ENCODE data around the gene C3orf33.
"Not testable (repeated sequence)": the region's sequence is repeated elsewhere in the genome, so short reads cannot be mapped to it uniquely, and the experiment has no call there.

The C3orf33 gene, protein sequence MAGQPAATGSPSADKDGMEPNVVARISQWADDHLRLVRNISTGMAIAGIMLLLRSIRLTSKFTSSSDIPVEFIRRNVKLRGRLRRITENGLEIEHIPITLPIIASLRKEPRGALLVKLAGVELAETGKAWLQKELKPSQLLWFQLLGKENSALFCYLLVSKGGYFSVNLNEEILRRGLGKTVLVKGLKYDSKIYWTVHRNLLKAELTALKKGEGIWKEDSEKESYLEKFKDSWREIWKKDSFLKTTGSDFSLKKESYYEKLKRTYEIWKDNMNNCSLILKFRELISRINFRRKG

DNA sequence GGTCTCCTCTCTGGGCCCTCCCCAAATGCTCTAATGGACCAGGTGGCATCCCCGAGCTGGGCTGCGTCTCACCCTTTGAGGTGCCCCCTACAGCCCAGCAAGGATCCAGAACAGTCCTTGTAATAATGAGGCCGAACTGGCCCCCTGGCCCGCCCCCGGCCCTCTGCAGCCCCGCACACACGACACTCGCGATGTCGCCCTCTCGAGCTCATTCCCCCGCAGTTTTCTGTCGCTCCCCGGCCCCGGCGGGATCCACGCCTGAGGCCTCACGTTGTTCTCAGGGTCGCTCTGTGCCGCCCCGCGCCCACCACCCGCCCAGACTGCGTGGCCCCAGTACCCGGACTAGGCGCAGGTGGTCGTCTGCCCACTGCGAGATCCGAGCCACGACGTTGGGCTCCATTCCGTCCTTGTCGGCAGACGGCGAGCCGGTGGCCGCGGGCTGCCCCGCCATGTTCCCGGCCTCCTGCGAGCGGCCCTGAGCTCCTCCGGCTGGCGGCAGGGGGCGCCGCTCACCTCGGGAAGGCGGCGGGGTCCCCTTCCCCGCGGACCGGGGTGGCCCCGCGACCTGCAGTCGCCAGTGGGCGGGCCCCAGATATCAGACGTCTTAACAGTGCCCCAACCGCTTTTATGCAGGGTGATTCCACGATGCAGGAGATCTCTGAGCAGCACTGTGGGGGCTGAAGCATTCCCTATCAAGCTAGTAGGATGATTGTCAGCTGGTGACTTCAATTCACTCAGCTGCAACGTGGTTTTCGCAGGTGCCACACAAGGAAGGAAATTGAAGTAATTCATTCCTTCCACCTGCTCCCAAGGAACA is at the start of gene C3orf33:
TSS of gene C3orf33 (minus strand) at position 477 of the 817 bp plus-strand sequence. CDS start at position 451, 26 bp downstream.
- Histone ChIP-seq H3K9me3 (no peaks in the 10 kb centered on the region), H3K4me3 (peak within 1 kb of the TSS; percentile 85 to 93), H3K36me3 (peaks cover 0 to 9% (median 5%) of the 10 kb centered on the region in 3 donors), H3K4me1 (peaks cover 0 to 11% (median 3%) of the 10 kb centered on the region in 4 donors), H3K27ac (peak within 1 kb of the TSS; percentile 93 to 95), H3K27me3 (no peaks in the 10 kb centered on the region)
- intact Hi-C loops (cut with DNase I; ENCODE audit: low total_unique reads) = loop anchor here (5.0 kb wide), 1 partner anchor 66 kb away; the partner anchor contains the start of gene GMPS
- TF ChIP-seq, protein P1, sequence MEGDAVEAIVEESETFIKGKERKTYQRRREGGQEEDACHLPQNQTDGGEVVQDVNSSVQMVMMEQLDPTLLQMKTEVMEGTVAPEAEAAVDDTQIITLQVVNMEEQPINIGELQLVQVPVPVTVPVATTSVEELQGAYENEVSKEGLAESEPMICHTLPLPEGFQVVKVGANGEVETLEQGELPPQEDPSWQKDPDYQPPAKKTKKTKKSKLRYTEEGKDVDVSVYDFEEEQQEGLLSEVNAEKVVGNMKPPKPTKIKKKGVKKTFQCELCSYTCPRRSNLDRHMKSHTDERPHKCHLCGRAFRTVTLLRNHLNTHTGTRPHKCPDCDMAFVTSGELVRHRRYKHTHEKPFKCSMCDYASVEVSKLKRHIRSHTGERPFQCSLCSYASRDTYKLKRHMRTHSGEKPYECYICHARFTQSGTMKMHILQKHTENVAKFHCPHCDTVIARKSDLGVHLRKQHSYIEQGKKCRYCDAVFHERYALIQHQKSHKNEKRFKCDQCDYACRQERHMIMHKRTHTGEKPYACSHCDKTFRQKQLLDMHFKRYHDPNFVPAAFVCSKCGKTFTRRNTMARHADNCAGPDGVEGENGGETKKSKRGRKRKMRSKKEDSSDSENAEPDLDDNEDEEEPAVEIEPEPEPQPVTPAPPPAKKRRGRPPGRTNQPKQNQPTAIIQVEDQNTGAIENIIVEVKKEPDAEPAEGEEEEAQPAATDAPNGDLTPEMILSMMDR (IDR thresholded peaks at IDR 0.05) = peak; percentile 74 to 78
- peak; percentile 50 to 80 for DNase-seq

DNA sequence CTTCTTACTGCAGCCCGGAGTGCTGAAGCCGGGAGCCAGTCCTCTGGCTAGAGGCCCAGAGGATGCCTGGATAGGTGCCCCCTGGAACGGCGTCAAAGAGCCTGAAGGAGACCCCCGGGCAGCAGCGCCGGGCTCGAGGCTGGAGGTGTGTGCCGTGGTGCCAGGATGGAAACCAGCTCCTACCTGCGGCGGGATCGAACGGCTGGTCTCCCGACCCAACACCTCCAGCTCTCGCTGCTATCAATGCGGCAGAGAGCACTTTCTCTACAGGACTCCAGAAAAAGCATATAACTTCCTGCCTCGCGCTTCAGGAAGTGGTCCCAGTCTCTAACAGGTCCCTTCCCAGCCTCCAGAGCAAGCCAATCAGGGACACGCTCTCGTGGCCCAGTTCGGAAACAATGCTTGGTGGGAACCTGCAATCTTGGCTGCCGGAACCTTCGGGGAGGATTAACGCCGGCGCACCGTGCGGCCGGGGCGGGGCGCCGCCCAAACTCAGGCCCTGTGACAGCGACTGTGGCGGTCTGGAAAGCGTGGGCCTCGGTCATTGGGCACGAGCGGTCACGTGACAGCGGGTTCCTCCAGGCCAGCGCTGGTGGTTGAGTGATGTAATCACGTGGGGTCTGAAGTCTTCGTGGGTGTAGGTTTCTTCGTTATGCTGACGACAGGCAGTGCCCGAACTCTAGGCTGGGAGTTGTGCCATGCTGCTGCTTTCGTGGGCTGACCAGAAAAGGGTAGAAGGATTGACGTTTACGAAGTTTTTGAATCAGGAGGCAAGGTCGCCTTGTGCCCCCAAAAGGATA is 48.3 kb upstream of the C3orf33 start, which contains the start of gene SLC33A1:
TSS of gene SLC33A1 (minus strand) at position 287 of the 800 bp plus-strand sequence. CDS start 430 bp downstream, outside the sequence.
- peaks cover 0 to 46% (median 38%) of the 10 kb centered on the region in 4 donors for H3K4me1 ChIP-seq
- DNase-seq = peak; percentile 99 to 100
- H3K4me3 ChIP-seq = peak within 1 kb of the TSS; percentile 90 to 99
- H3K27me3 ChIP-seq = no peaks in the 10 kb centered on the region
- H3K27ac ChIP-seq = peak within 1 kb of the TSS; percentile 93 to 95
- H3K36me3 ChIP-seq = no peaks in the 10 kb centered on the region
- intact Hi-C loops (cut with DNase I; ENCODE audit: low total_unique reads) = no loop called here
- TF ChIP-seq, protein P1 (IDR thresholded peaks at IDR 0.05) = peak in 1 of 2 experiments; percentile 5
- no peaks in the 10 kb centered on the region for H3K9me3 ChIP-seq

DNA sequence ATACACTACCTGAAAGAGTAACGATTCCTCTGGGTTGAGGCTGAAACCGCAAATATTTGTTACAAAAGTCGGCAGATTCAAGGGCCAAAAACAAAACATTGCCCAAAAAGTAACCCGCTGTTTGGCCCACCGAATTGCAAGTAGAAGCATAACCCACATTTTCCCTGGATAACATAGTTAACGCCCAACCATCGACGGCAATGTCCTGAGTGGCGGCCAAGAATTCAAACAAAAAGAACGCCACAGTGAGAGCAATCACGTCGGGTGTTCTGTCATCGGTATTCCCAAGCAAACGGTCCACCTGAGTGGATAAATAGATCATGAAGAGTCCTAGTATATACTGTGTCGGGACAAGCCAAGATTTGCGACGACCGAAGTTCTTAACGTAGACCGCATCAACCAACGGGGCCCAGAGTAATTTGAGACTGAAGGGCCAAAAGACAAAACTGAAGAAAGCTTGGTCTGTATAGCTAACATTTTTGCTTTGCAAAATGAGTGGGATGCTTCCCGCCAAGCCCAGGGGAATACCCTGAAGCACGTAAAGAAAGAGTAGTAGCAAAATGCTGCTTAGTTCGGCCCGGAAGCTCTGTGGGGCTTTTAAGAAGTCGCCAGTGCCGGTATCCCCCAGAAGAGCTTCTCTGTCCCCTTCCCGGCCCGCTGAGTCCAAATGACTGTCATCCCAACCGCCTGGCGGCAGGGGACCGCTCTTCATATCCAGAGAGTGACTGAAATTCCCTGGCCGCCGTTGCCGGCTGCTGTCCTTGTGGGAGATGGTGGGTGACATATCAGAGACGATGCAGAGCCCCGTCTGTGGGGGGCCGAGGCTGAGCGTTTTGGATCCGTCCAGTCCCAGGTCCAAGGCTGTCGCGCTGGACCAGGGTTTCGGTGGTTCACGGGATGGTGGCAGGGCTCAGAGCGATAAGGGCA is 47.4 kb upstream of the C3orf33 start:
- peak overlapping the region; percentile 93 to 95 for H3K27ac ChIP-seq
- intact Hi-C loops (cut with DNase I; ENCODE audit: low total_unique reads) = no loop called here
- peaks cover 0 to 5% (median 0%) of the 10 kb centered on the region in 3 donors for H3K36me3 ChIP-seq
- H3K4me3 ChIP-seq = peak overlapping the region; percentile 90 to 99
- H3K9me3 ChIP-seq = no peaks in the 10 kb centered on the region
- no peaks in the 10 kb centered on the region for H3K27me3 ChIP-seq
- peak in 1 of 2 donors; percentile 37 for DNase-seq
- peaks cover 0 to 51% (median 43%) of the 10 kb centered on the region in 4 donors for H3K4me1 ChIP-seq
- TF ChIP-seq, protein P1 (IDR thresholded peaks at IDR 0.05) = no peak

DNA sequence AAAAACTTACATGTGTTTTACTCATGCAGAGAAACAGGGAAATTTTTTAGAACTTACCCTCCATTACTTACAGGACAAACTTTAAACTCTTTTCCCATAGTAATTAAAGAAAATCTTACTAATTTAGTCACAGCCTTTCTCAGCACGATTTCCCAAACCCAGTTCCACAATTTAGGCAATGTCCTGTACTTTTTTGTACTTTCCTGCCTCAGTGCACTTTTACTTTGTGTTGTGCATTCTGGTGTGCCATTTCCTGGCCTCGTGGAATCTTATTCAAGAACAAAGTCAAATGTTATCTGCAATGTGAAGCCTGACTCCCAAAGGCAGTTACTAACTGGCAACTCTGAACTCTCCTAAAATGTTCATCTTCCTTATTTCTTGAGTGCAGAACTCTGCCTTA is 46.3 kb upstream of the C3orf33 start:
- Histone ChIP-seq H3K27ac (peak overlapping the region in 1 of 2 donors; percentile 93), H3K27me3 (no peaks in the 10 kb centered on the region), H3K36me3 (peaks cover 0 to 9% (median 7%) of the 10 kb centered on the region in 3 donors), H3K4me1 (peaks cover 0 to 61% (median 45%) of the 10 kb centered on the region in 4 donors), H3K9me3 (no peaks in the 10 kb centered on the region), H3K4me3 (peak overlapping the region; percentile 90 to 99)
- intact Hi-C loops (cut with DNase I; ENCODE audit: low total_unique reads) = no loop called here
- TF ChIP-seq, protein P1 (IDR thresholded peaks at IDR 0.05) = no peak
- no peak for DNase-seq

DNA sequence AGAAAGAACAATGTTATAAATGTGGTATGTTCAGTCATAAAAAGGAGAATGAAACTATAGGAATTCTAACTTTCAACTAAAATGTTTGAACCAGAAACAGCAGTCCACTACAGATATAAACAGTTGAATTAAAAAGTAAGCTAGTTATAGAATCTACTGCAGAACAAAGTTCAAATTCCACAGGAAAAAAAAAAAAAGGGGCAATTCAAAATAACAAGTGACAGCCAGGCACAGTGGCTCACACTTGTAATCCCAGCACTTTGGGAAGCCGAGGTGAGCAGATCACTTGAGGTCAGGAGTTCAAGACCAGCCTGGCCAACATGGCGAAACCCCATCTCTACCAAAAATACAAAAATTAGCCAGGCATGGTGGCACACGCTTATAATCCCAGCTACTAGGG is 43.3 kb upstream of the C3orf33 start:
- intact Hi-C loops (cut with DNase I; ENCODE audit: low total_unique reads); H3K27ac ChIP-seq; H3K36me3 ChIP-seq; H3K9me3 ChIP-seq; H3K27me3 ChIP-seq; H3K4me3 ChIP-seq; DNase-seq: not testable (repeated sequence)
- H3K4me1 ChIP-seq = peaks cover 0 to 85% (median 55%) of the 10 kb centered on the region in 4 donors

All from tibial artery (tissue), 4 donors.